ENCODE results near the gene TBC1D13. TPM values are rescaled to one million over a fixed set of nuclear protein-coding genes. Genes with fewer than 3 reads are reported as not detected.

TBC1D13 gene
- total and polyA plus RNA-seq, 9 of the 15 experiments (the other 6 are each of a cell fraction or from before 2014, with no cell fraction given) = 2.3 to 28.7 (median 11.4) TPM

Small RNA genes lying within 50 kb of the gene (small RNA-seq; reads per million reads assigned to genes)
- not detected for gene RF00017

Other genes with a start within 250 kb of the TBC1D13 start
Only the 7 nearest of the 15 such genes appear.
- gene PKN3, start 84.8 kb upstream of the TBC1D13 start, total RNA-seq (2014; rRNA removed) = 29.4 and 42.4 TPM in 2 replicates
- 10.6 and 16.2 TPM in 2 replicates for gene PKN3, start 84.8 kb upstream of the TBC1D13 start, total RNA-seq (2014; rRNA removed; fragmentation: Illumina TruSeq; extraction: Trizol)
- gene PKN3, start 84.8 kb upstream of the TBC1D13 start, total RNA-seq (2015; rRNA removed; fragmentation: Illumina TruSeq; extraction: Trizol) = 17.5 and 19.7 TPM in 2 replicates
- gene PKN3, start 84.8 kb upstream of the TBC1D13 start, total RNA-seq (2021) = 40.3 and 41.3 TPM in 2 replicates
- gene PKN3, start 84.8 kb upstream of the TBC1D13 start, polyA plus RNA-seq (2011; rRNA removed) = 24.5 and 25.4 TPM in 2 replicates
- 19.7 and 28.3 TPM in 2 replicates for gene PKN3, start 84.8 kb upstream of the TBC1D13 start, polyA plus RNA-seq (2014; fragmentation: Illumina TruSeq; extraction: Trizol)
- 1 to 10 TPM in 1 of 2 experiments, under 1 TPM in 1; 0.82 to 1.4 TPM for gene PKN3, start 84.8 kb upstream of the TBC1D13 start, polyA plus RNA-seq (2014; fragmentation: Nextera tagmentation; extraction: Ambion mirVana)
- gene PKN3, start 84.8 kb upstream of the TBC1D13 start, polyA plus RNA-seq (2014; rRNA removed) = 48.9 and 49.2 TPM in 2 replicates
- gene ZDHHC12, start 63.1 kb upstream of the TBC1D13 start, total RNA-seq (2014; rRNA removed) = 38.0 and 57.7 TPM in 2 replicates
- 1.1 and 1.9 TPM in 2 replicates for gene ZDHHC12, start 63.1 kb upstream of the TBC1D13 start, total RNA-seq (2014; rRNA removed; fragmentation: Illumina TruSeq; extraction: Trizol)
- 18.7 and 19.1 TPM in 2 replicates for gene ZDHHC12, start 63.1 kb upstream of the TBC1D13 start, total RNA-seq (2015; rRNA removed; fragmentation: Illumina TruSeq; extraction: Trizol)
- gene ZDHHC12, start 63.1 kb upstream of the TBC1D13 start, total RNA-seq (2021) = 28.7 and 30.3 TPM in 2 replicates
- 13.8 and 24.8 TPM in 2 replicates for gene ZDHHC12, start 63.1 kb upstream of the TBC1D13 start, polyA plus RNA-seq (2011; rRNA removed)
- gene ZDHHC12, start 63.1 kb upstream of the TBC1D13 start, polyA plus RNA-seq (2014; fragmentation: Illumina TruSeq; extraction: Trizol) = 6.8 and 27.8 TPM in 2 replicates
- 1 to 10 TPM in 1 of 2 experiments, under 1 TPM in 1; 0.21 to 4.3 TPM for gene ZDHHC12, start 63.1 kb upstream of the TBC1D13 start, polyA plus RNA-seq (2014; fragmentation: Nextera tagmentation; extraction: Ambion mirVana)
- gene ZDHHC12, start 63.1 kb upstream of the TBC1D13 start, polyA plus RNA-seq (2014; rRNA removed) = 31.7 TPM in 2 replicates
- gene ZER1, start 15.3 kb upstream of the TBC1D13 start, total RNA-seq (2014; rRNA removed) = 6.8 and 8.4 TPM in 2 replicates
- gene ZER1, start 15.3 kb upstream of the TBC1D13 start, total RNA-seq (2014; rRNA removed; fragmentation: Illumina TruSeq; extraction: Trizol) = 2.0 and 2.3 TPM in 2 replicates
- gene ZER1, start 15.3 kb upstream of the TBC1D13 start, total RNA-seq (2015; rRNA removed; fragmentation: Illumina TruSeq; extraction: Trizol) = 3.8 and 4.0 TPM in 2 replicates
- gene ZER1, start 15.3 kb upstream of the TBC1D13 start, total RNA-seq (2021) = 9.7 and 10.1 TPM in 2 replicates
- 6.5 and 14.3 TPM in 2 replicates for gene ZER1, start 15.3 kb upstream of the TBC1D13 start, polyA plus RNA-seq (2011; rRNA removed)
- gene ZER1, start 15.3 kb upstream of the TBC1D13 start, polyA plus RNA-seq (2014; fragmentation: Illumina TruSeq; extraction: Trizol) = 6.2 and 8.6 TPM in 2 replicates
- gene ZER1, start 15.3 kb upstream of the TBC1D13 start, polyA plus RNA-seq (2014; fragmentation: Nextera tagmentation; extraction: Ambion mirVana) = under 1 TPM; 0.07 to 0.22 TPM
- gene ZER1, start 15.3 kb upstream of the TBC1D13 start, polyA plus RNA-seq (2014; rRNA removed) = 7.1 and 10.7 TPM in 2 replicates
- 91.0 and 99.6 TPM in 2 replicates for gene ENDOG, start 31.2 kb downstream of the TBC1D13 start, total RNA-seq (2014; rRNA removed)
- gene ENDOG, start 31.2 kb downstream of the TBC1D13 start, total RNA-seq (2014; rRNA removed; fragmentation: Illumina TruSeq; extraction: Trizol) = 6.3 and 8.8 TPM in 2 replicates
- 25.5 and 26.3 TPM in 2 replicates for gene ENDOG, start 31.2 kb downstream of the TBC1D13 start, total RNA-seq (2015; rRNA removed; fragmentation: Illumina TruSeq; extraction: Trizol)
- 83.2 and 84.9 TPM in 2 replicates for gene ENDOG, start 31.2 kb downstream of the TBC1D13 start, total RNA-seq (2021)
- gene ENDOG, start 31.2 kb downstream of the TBC1D13 start, polyA plus RNA-seq (2011; rRNA removed) = 30.0 and 42.1 TPM in 2 replicates
- 8.7 and 16.3 TPM in 2 replicates for gene ENDOG, start 31.2 kb downstream of the TBC1D13 start, polyA plus RNA-seq (2014; fragmentation: Illumina TruSeq; extraction: Trizol)
- gene ENDOG, start 31.2 kb downstream of the TBC1D13 start, polyA plus RNA-seq (2014; fragmentation: Nextera tagmentation; extraction: Ambion mirVana) = 1 to 10 TPM; 1.2 to 3.8 TPM
- gene ENDOG, start 31.2 kb downstream of the TBC1D13 start, polyA plus RNA-seq (2014; rRNA removed) = 77.2 and 80.2 TPM in 2 replicates
- gene SPOUT1, start 42.5 kb downstream of the TBC1D13 start, total RNA-seq (2014; rRNA removed) = 42.9 and 51.1 TPM in 2 replicates
- gene SPOUT1, start 42.5 kb downstream of the TBC1D13 start, total RNA-seq (2014; rRNA removed; fragmentation: Illumina TruSeq; extraction: Trizol) = 12.1 and 20.6 TPM in 2 replicates
- gene SPOUT1, start 42.5 kb downstream of the TBC1D13 start, total RNA-seq (2015; rRNA removed; fragmentation: Illumina TruSeq; extraction: Trizol) = 29.5 and 33.6 TPM in 2 replicates
- 121 and 133 TPM in 2 replicates for gene SPOUT1, start 42.5 kb downstream of the TBC1D13 start, total RNA-seq (2021)
- gene SPOUT1, start 42.5 kb downstream of the TBC1D13 start, polyA plus RNA-seq (2011; rRNA removed) = 50.5 and 79.2 TPM in 2 replicates
- 37.4 and 49.5 TPM in 2 replicates for gene SPOUT1, start 42.5 kb downstream of the TBC1D13 start, polyA plus RNA-seq (2014; fragmentation: Illumina TruSeq; extraction: Trizol)
- 10 to 100 TPM; 10.6 to 13.2 TPM for gene SPOUT1, start 42.5 kb downstream of the TBC1D13 start, polyA plus RNA-seq (2014; fragmentation: Nextera tagmentation; extraction: Ambion mirVana)
- 45.2 and 71.9 TPM in 2 replicates for gene SPOUT1, start 42.5 kb downstream of the TBC1D13 start, polyA plus RNA-seq (2014; rRNA removed)
- 11.1 and 16.0 TPM in 2 replicates for gene KYAT1, start 94.7 kb downstream of the TBC1D13 start, total RNA-seq (2014; rRNA removed)
- 6.5 and 8.8 TPM in 2 replicates for gene KYAT1, start 94.7 kb downstream of the TBC1D13 start, total RNA-seq (2014; rRNA removed; fragmentation: Illumina TruSeq; extraction: Trizol)
- gene KYAT1, start 94.7 kb downstream of the TBC1D13 start, total RNA-seq (2015; rRNA removed; fragmentation: Illumina TruSeq; extraction: Trizol) = 8.5 and 9.2 TPM in 2 replicates
- 11.7 and 14.7 TPM in 2 replicates for gene KYAT1, start 94.7 kb downstream of the TBC1D13 start, total RNA-seq (2021)
- 16.1 and 20.2 TPM in 2 replicates for gene KYAT1, start 94.7 kb downstream of the TBC1D13 start, polyA plus RNA-seq (2011; rRNA removed)
- 13.4 and 14.8 TPM in 2 replicates for gene KYAT1, start 94.7 kb downstream of the TBC1D13 start, polyA plus RNA-seq (2014; fragmentation: Illumina TruSeq; extraction: Trizol)
- 10 to 100 TPM in 1 of 2 experiments, 1 to 10 TPM in 1; 6.4 to 11.0 TPM for gene KYAT1, start 94.7 kb downstream of the TBC1D13 start, polyA plus RNA-seq (2014; fragmentation: Nextera tagmentation; extraction: Ambion mirVana)
- gene KYAT1, start 94.7 kb downstream of the TBC1D13 start, polyA plus RNA-seq (2014; rRNA removed) = 16.8 and 21.8 TPM in 2 replicates
- gene LRRC8A, start 94.9 kb downstream of the TBC1D13 start, total RNA-seq (2014; rRNA removed) = 15.3 and 17.2 TPM in 2 replicates
- 5.5 and 6.4 TPM in 2 replicates for gene LRRC8A, start 94.9 kb downstream of the TBC1D13 start, total RNA-seq (2014; rRNA removed; fragmentation: Illumina TruSeq; extraction: Trizol)
- gene LRRC8A, start 94.9 kb downstream of the TBC1D13 start, total RNA-seq (2015; rRNA removed; fragmentation: Illumina TruSeq; extraction: Trizol) = 8.4 TPM in 2 replicates
- gene LRRC8A, start 94.9 kb downstream of the TBC1D13 start, total RNA-seq (2021) = 23.5 and 24.7 TPM in 2 replicates
- 8.9 and 11.5 TPM in 2 replicates for gene LRRC8A, start 94.9 kb downstream of the TBC1D13 start, polyA plus RNA-seq (2011; rRNA removed)
- gene LRRC8A, start 94.9 kb downstream of the TBC1D13 start, polyA plus RNA-seq (2014; fragmentation: Illumina TruSeq; extraction: Trizol) = 14.0 and 19.8 TPM in 2 replicates
- 1 to 10 TPM; 2.9 to 3.5 TPM for gene LRRC8A, start 94.9 kb downstream of the TBC1D13 start, polyA plus RNA-seq (2014; fragmentation: Nextera tagmentation; extraction: Ambion mirVana)
- 13.4 and 15.4 TPM in 2 replicates for gene LRRC8A, start 94.9 kb downstream of the TBC1D13 start, polyA plus RNA-seq (2014; rRNA removed)